Stomach smooth muscle (tissue), 2 donors: ENCODE results near the gene CASKIN1.

Experiments
- H3K27ac ChIP-seq: one replicate; pipeline ENCODE4 v1.7.0; 2013; ENCODE audit warnings: mild to moderate bottlenecking, low read length, inconsistent platforms
- H3K27me3 ChIP-seq, 2 donors: one replicate each; pipeline ENCODE4 v1.7.0; 2013; ENCODE audit warnings: low read length in 2 of 2; ENCODE audit not compliant: insufficient read depth in 2 of 2, control insufficient read depth in 1 of 2
- H3K36me3 ChIP-seq, 2 donors: one replicate each; pipeline ENCODE4 v1.7.0; 2013; ENCODE audit warnings: low read length in 2 of 2; ENCODE audit not compliant: control insufficient read depth in 2 of 2, insufficient read depth in 2 of 2
- H3K4me1 ChIP-seq: one replicate; pipeline ENCODE4 v1.7.0; 2013; ENCODE audit warnings: low read length; ENCODE audit not compliant: control insufficient read depth, insufficient read depth
- H3K4me3 ChIP-seq, 2 donors: one replicate each; pipeline ENCODE4 v1.7.0; 2013; ENCODE audit warnings: low read length in 2 of 2
- H3K9ac ChIP-seq, 2 donors: one replicate each; pipeline ENCODE4 v1.7.0; 2013; ENCODE audit warnings: low read length in 2 of 2, mild to moderate bottlenecking in 1 of 2
- H3K9me3 ChIP-seq, 2 donors: one replicate each; pipeline ENCODE4 v1.7.0; 2013; ENCODE audit warnings: low read length in 2 of 2; ENCODE audit not compliant: control insufficient read depth in 2 of 2
- donor health status: healthy.
- donor health status: Pancreatic carcinoma.

CASKIN1 gene

DNA sequence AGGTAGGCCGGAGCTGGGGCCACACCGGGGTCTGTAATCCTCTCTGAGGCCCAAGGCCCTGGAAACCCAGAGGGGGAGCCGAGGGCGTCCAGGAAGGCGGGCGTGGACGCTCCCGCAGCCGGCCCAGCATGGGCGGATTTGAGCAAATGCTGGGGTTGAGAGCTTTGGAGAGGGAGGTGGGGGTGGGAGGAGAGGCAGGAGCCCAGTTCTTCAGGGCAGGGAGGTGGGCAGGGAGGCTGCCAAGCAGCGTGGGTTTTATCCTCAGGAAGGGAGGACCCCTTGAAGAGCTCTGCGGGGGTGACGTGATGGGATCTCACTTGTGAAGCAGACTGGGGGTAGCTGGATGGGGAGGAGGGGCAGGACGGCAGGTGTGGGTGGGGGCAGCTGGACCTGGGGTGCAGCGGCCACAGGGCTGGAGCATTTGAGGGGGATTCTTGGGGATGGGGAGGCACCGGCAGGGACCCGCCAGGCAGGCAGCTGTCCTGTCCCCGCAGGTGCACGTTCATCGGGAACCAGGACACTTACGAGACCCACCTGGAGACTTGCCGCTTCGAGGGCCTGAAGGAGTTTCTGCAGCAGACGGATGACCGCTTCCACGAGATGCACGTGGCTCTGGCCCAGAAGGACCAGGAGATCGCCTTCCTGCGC is 23.6 kb downstream of the CASKIN1 start:
- no peak overlapping the region for H3K4me3 ChIP-seq
- no peak overlapping the region for H3K27ac ChIP-seq
- H3K9me3 ChIP-seq: no peaks in the 10 kb centered on the region
- H3K27me3 ChIP-seq: no peaks in the 10 kb centered on the region
- H3K36me3 ChIP-seq: peaks cover 30 to 48% of the 10 kb centered on the region in 2 donors
- H3K4me1 ChIP-seq: no peaks in the 10 kb centered on the region
- H3K9ac ChIP-seq: no peak overlapping the region

- Histone ChIP-seq H3K27ac (no peak overlapping the region), H3K4me1 (no peaks in the 10 kb centered on the region), H3K9me3 (no peaks in the 10 kb centered on the region), H3K9ac (no peak overlapping the region), H3K27me3 (no peaks in the 10 kb centered on the region), H3K36me3 (peaks cover 37 to 51% of the 10 kb centered on the region in 2 donors), H3K4me3 (no peak overlapping the region)
Measured at GRCh38 chr16:2171601-2172178, 24.7 kb downstream of the CASKIN1 start.

DNA sequence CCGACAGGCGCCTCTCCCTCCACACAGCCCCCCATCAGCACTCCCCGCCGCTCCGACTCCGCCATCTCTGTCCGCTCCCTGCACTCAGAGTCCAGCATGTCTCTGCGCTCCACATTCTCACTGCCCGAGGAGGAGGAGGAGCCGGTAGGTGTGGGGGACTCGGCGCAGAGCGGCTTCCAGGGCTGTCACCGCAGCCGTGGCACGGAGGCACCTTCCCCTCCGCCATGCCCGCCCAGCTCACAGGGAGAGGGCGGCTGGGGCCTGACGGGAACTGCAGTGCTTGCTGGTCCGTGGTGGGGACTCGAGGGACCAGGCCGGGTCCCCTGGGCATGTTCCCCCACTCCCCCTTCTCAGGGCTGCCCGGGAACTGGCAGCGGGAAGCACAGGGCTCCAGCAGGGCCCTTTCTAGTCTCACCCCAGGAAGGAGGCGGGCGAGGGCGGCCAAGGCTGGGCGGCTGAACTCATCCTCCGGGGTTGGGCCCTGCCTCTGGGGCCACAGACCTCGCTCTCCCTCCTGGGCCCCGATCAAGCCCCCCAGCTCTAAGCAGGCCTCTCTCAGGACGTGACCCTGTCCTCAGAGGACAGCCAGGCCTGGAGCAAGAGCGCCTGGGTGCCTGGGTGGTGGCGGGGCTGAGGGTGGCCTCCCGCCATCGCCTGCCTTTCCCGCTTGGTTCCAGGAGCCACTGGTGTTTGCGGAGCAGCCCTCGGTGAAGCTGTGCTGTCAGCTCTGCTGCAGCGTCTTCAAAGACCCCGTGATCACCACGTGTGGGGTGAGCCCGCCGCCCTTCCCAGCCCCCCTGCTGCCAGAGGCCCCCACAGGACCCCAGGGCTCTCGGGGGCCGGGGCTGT is 25.6 kb downstream of the CASKIN1 start:
- Histone ChIP-seq H3K9me3 (no peaks in the 10 kb centered on the region), H3K9ac (no peak overlapping the region), H3K36me3 (peaks cover 38 to 49% of the 10 kb centered on the region in 2 donors), H3K4me3 (peak overlapping the region in 1 of 2 donors; percentile 44), H3K4me1 (no peaks in the 10 kb centered on the region), H3K27ac (no peak overlapping the region), H3K27me3 (no peaks in the 10 kb centered on the region)

GRCh38 chr16:2170080-2170479 is 26.3 kb downstream of the CASKIN1 start:
- no peak overlapping the region for H3K9ac ChIP-seq
- no peaks in the 10 kb centered on the region for H3K27me3 ChIP-seq
- peak overlapping the region; percentile 18 for H3K27ac ChIP-seq
- peaks cover 31 to 45% of the 10 kb centered on the region in 2 donors for H3K36me3 ChIP-seq
- no peaks in the 10 kb centered on the region for H3K4me1 ChIP-seq
- no peaks in the 10 kb centered on the region for H3K9me3 ChIP-seq
- peak overlapping the region in 1 of 2 donors; percentile 44 for H3K4me3 ChIP-seq

- H3K36me3 ChIP-seq: peaks cover 20 to 28% of the 10 kb centered on the region in 2 donors
- no peak overlapping the region for H3K27ac ChIP-seq
Measured at GRCh38 chr16:2167068-2167638, 29.3 kb downstream of the CASKIN1 start.

DNA sequence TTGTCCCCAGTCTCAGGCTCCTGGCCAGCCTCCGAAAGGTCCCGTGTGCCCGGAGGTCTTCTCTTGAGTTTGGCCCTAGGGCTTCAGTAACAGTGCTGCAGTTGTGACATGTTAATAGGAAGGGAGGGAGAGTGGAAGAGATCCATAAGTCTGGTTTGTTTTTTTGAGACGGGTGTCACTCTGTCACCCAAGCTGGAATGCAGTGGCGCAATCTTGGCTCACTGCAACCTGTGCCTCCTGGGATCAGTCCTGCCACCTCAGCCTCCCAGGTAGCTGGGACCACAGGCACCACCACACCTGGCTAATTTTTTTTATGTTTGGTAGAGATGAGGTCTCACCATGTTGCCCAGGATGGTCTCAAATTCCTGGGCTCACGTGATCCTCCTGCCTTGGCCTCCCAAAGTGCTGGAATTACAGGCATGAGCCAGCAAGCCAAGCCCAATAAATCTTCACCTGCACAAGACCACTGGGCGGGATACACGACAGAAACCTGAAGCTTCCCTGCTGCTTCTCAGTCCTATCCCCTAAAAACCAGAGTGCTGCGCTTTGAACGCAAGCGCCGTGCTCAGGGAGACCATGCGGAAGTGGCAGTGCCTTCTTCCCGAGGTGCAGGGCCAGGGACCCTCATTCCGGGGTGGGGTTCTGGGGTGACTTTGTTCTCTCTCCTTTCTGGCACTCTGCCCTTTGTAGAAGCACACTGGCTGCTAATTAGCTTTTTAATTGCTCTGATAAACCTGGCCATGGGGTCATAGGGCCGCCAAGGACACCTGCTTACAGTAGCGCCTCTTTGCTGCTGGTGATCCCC is 29.9 kb downstream of the CASKIN1 start:
- no peaks in the 10 kb centered on the region for H3K9me3 ChIP-seq
- no peak overlapping the region for H3K27ac ChIP-seq
- peaks cover 20 to 28% of the 10 kb centered on the region in 2 donors for H3K36me3 ChIP-seq
- peaks cover 9% of the 10 kb centered on the region for H3K4me1 ChIP-seq
- no peak overlapping the region for H3K9ac ChIP-seq
- H3K27me3 ChIP-seq: no peaks in the 10 kb centered on the region
- no peak overlapping the region for H3K4me3 ChIP-seq

More at GRCh38 chr16:2167068-2167638, 29.3 kb downstream of the CASKIN1 start:
- no peaks in the 10 kb centered on the region for H3K27me3 ChIP-seq
- no peak overlapping the region for H3K4me3 ChIP-seq
- no peaks in the 10 kb centered on the region for H3K9me3 ChIP-seq
- H3K9ac ChIP-seq: no peak overlapping the region
- H3K4me1 ChIP-seq: peaks cover 4% of the 10 kb centered on the region

DNA sequence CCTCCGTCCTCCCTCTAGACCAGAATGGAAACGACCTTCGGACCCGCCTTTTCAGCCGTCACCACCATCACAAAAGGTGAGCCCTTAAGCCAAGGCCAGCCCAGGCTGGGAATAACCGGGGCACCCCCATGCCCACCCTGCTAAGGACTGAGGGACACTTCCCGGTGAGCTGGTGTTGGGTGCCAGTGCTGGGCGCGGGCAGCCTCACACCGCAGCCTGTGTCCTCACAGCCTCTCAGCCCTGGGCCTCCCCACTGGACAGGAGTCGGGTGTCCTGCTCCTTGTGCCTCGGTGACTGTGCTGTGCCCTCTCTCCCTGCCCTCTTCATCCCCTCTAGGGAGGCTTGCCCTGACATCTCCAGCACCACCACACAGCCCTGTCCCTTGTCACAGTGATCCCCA is 30.5 kb downstream of the CASKIN1 start:
- Histone ChIP-seq H3K9me3 (no peaks in the 10 kb centered on the region), H3K4me3 (no peak overlapping the region), H3K27me3 (no peaks in the 10 kb centered on the region), H3K27ac (no peak overlapping the region), H3K36me3 (peaks cover 20 to 24% of the 10 kb centered on the region in 2 donors), H3K4me1 (peaks cover 14% of the 10 kb centered on the region), H3K9ac (no peak overlapping the region)

DNA sequence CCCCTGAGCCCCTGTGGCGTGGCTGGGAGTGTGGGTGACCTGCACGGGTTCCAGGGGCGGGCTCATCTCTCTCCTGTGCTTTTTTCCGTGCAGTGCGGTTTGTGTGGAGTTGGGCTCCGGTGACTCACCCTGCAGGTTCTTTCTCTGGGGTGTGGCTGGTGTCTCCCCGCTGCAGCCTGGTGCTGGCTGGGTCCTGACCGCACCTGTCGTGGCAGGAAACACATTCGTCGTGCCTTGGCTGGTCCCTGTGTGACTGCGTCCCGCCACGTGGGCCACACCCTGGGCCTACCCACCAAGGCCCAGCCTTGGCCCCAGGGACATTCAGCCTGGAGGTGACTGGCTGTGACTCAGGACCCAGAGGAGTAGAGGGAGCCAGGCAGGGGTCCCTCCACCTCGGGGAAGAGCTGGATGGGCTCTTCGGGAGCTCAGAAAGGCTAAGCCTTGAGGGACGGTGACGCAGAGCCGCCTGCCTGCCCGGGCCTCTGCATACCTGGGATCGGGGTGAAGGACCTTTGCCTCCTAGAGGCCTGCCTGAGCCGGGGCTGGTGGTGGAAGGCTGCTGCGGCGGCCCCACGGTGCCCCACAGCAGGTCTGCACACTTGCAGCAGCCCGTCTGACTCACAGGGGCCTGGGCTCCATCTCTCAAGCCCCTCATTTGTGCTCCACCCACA is 33.1 kb downstream of the CASKIN1 start:
- H3K4me3 ChIP-seq: no peak overlapping the region
- H3K27ac ChIP-seq: no peak overlapping the region
- peaks cover 37% of the 10 kb centered on the region for H3K4me1 ChIP-seq
- no peaks in the 10 kb centered on the region for H3K27me3 ChIP-seq
- H3K9me3 ChIP-seq: no peaks in the 10 kb centered on the region
- H3K9ac ChIP-seq: no peak overlapping the region
- peaks cover 18 to 19% of the 10 kb centered on the region in 2 donors for H3K36me3 ChIP-seq

- Histone ChIP-seq H3K9me3 (no peaks in the 10 kb centered on the region), H3K27me3 (no peaks in the 10 kb centered on the region), H3K4me1 (peaks cover 44% of the 10 kb centered on the region), H3K4me3 (no peak overlapping the region), H3K36me3 (peaks cover 12 to 13% of the 10 kb centered on the region in 2 donors), H3K27ac (no peak overlapping the region), H3K9ac (no peak overlapping the region)
Measured at GRCh38 chr16:2162676-2163118, 33.7 kb downstream of the CASKIN1 start.
